HG03039 (cell line): Measurements from ENCODE around the gene CFAP46.
"Not testable (repeated sequence)": the region's sequence is repeated elsewhere in the genome, so short reads cannot be mapped to it uniquely, and the experiment has no call there.

Source experiments
- ATAC-seq: cut with Tn5 transposase; IDR thresholded peaks from one replicate; pipeline ENCODE4 v1.9.1; 2021; ENCODE audit warnings: mild to moderate bottlenecking, moderate library complexity; ENCODE audit not compliant: unreplicated experiment

CFAP46 gene

GRCh38 chr10:132929480-132929879 lies 12.9 kb downstream of the CFAP46 start:
- no peak for ATAC-seq

- ATAC-seq = no peak
Observed at GRCh38 chr10:132928261-132928660, 14.1 kb downstream of the CFAP46 start.

GRCh38 chr10:132927824-132928223 lies 14.5 kb downstream of the CFAP46 start:
- no peak for ATAC-seq

GRCh38 chr10:132926777-132927650 lies 15.4 kb downstream of the CFAP46 start:
- ATAC-seq = no peak

GRCh38 chr10:132926070-132926469 lies 16.3 kb downstream of the CFAP46 start:
- ATAC-seq = no peak

GRCh38 chr10:132925614-132926013 lies 16.8 kb downstream of the CFAP46 start:
- ATAC-seq = no peak

GRCh38 chr10:132925071-132925561 lies 17.3 kb downstream of the CFAP46 start:
- no peak for ATAC-seq

GRCh38 chr10:132924046-132924952 lies 18.1 kb downstream of the CFAP46 start:
- no peak for ATAC-seq

- ATAC-seq = not testable (repeated sequence)
Observed at GRCh38 chr10:132923384-132923783, 19.0 kb downstream of the CFAP46 start.

- ATAC-seq = no peak
Observed at GRCh38 chr10:132922872-132923271, 19.5 kb downstream of the CFAP46 start.

GRCh38 chr10:132921818-132922807 lies 20.3 kb downstream of the CFAP46 start:
- no peak for ATAC-seq

- no peak for ATAC-seq
Observed at GRCh38 chr10:132921086-132921485, 21.3 kb downstream of the CFAP46 start.

GRCh38 chr10:132920101-132920925 lies 22.1 kb downstream of the CFAP46 start:
- no peak for ATAC-seq

GRCh38 chr10:132919374-132920100 lies 22.8 kb downstream of the CFAP46 start:
- no peak for ATAC-seq

- no peak for ATAC-seq
Observed at GRCh38 chr10:132918617-132919373, 23.6 kb downstream of the CFAP46 start.

GRCh38 chr10:132918264-132918616 lies 24.1 kb downstream of the CFAP46 start:
- no peak for ATAC-seq

GRCh38 chr10:132916956-132917666 lies 25.3 kb downstream of the CFAP46 start:
- ATAC-seq = no peak
